NCI-H1048 (cell line): ENCODE data around the gene ROMO1.
"Not testable (repeated sequence)": the region's sequence is repeated elsewhere in the genome, so short reads cannot be mapped to it uniquely, and the experiment has no call there.

Experiments
- DNase-seq: peaks from one replicate; lab custom pipeline; 2025; lab: John Stamatoyannopoulos, UW

Gene ROMO1

GRCh38 chr20:35681960-35682359, 17.2 kb upstream of the ROMO1 start:
- no peak for DNase-seq

GRCh38 chr20:35685368-35685767, 13.8 kb upstream of the ROMO1 start:
- not testable (repeated sequence) for DNase-seq

- not testable (repeated sequence) for DNase-seq
Measured at GRCh38 chr20:35686872-35687271, 12.3 kb upstream of the ROMO1 start.

- no peak for DNase-seq
Measured at GRCh38 chr20:35690265-35690664, 8.9 kb upstream of the ROMO1 start.

- no peak for DNase-seq
Measured at GRCh38 chr20:35695245-35695749, 3.9 kb upstream of the ROMO1 start.

- no peak for DNase-seq
Measured at GRCh38 chr20:35695978-35696377, 3.2 kb upstream of the ROMO1 start.

GRCh38 chr20:35697696-35698297, 1.4 kb upstream of the ROMO1 start:
- DNase-seq, result no peak

- no peak for DNase-seq
Measured at GRCh38 chr20:35698298-35699126, 693 bp upstream of the ROMO1 start.

- DNase-seq, result no peak
Measured at GRCh38 chr20:35699957-35700624, 886 bp downstream of the ROMO1 start.

- DNase-seq, result no peak
Measured at GRCh38 chr20:35700625-35701148, 1.5 kb downstream of the ROMO1 start.

GRCh38 chr20:35702051-35702823, 3.0 kb downstream of the ROMO1 start:
- no peak for DNase-seq

GRCh38 chr20:35702824-35703695, 3.9 kb downstream of the ROMO1 start:
- DNase-seq, result no peak

GRCh38 chr20:35704514-35705261, 5.5 kb downstream of the ROMO1 start:
- no peak for DNase-seq

GRCh38 chr20:35705894-35706293, 6.7 kb downstream of the ROMO1 start:
- not testable (repeated sequence) for DNase-seq

- DNase-seq, result not testable (repeated sequence)
Measured at GRCh38 chr20:35706591-35707529, 7.7 kb downstream of the ROMO1 start.

GRCh38 chr20:35708502-35708901, 9.3 kb downstream of the ROMO1 start:
- no peak for DNase-seq

GRCh38 chr20:35709259-35709658, 10.1 kb downstream of the ROMO1 start:
- DNase-seq, result no peak

- no peak for DNase-seq
Measured at GRCh38 chr20:35710039-35710438, 10.8 kb downstream of the ROMO1 start.
